ENCODE data around the gene MMP10. TPM values are rescaled to one million over a fixed set of nuclear protein-coding genes. Genes with fewer than 3 reads are reported as not detected.

MMP10 gene
- total and polyA plus RNA-seq, 2 of the 8 experiments (the other 6 are each of a cell fraction or from before 2014, with no cell fraction given), result 0.03 to 0.17 TPM

DNA sequence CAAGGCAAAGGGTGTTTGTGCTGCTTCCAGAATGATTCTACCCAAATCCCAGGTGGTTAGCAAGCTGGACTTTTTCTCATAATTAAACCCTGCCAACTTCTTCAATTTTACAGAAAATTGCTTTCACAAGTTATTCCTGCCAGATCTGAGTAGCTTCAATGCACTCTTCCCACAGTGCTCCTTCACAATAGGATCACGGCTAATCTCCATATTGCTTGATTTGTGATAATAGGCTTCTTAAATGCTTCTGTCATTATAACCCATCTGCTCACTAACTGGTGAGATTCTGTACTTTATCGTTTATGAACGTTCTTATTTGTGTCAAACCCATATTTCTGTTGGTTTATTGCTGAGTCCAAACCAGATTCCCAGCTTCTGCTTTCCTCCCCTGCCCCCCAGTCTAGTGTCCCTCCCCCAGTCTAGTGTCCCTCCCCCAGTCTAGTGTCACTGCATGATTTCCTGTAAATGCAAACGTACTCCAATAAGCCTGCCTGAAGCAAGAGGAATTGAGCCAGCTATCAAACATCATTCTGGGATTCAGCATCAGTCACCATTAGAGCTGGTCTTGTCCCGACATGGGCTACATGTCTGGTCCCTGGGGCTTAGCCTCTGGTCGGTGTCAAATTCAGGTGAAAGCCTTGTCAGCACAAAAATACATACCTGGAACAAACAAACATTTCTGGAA, 49.0 kb upstream of the MMP10 start:
- Histone ChIP-seq H4K5ac (ENCODE audit: insufficient read length, low read depth, low read length) (no peak overlapping the region), H3K9ac (replicated peaks in 1 of 4; ENCODE audit: extremely low read depth in 1 of 4, low read depth in 3 of 4, low read length in 3 of 4) (no peak overlapping the region), H3K4me3 (ENCODE audit: extremely low read depth in 1 of 4, insufficient read depth in 2 of 4, low read depth in 3 of 4, low read length in 4 of 4) (no peak overlapping the region), H2AFZ (ENCODE audit: low read length) (no peak overlapping the region), H2BK20ac (ENCODE audit: low read length) (no peak overlapping the region), H3K18ac (ENCODE audit: extremely low read depth, low read length) (no peak overlapping the region), H3K27ac (ENCODE audit: low read depth, low read length) (no peak overlapping the region), H3K23ac (ENCODE audit: insufficient read length) (no peak overlapping the region), H3K36me3 (ENCODE audit: control insufficient read depth in 2 of 4, insufficient read depth in 4 of 4, low read length in 3 of 4) (no peaks in the 10 kb centered on the region), H2BK12ac (ENCODE audit: low read depth, low read length) (no peak overlapping the region), H2BK5ac (ENCODE audit: low read depth, low read length) (no peak overlapping the region), H3K56ac (replicated peaks; ENCODE audit: insufficient read length, low read depth, low read length) (no peak overlapping the region), H3K27me3 (replicated peaks in 1 of 4; ENCODE audit: control insufficient read depth in 3 of 4, extremely low read depth in 1 of 4, insufficient read depth in 3 of 4, low read length in 3 of 4) (no peaks in the 10 kb centered on the region; a peak in 2 of 7 replicates), H4K8ac (ENCODE audit: extremely low read depth, insufficient read depth, low read length) (no peak overlapping the region), H3K4me1 (replicated peaks in 1 of 4; ENCODE audit: control insufficient read depth in 3 of 4, insufficient read depth in 4 of 4, low read length in 3 of 4) (no peaks in the 10 kb centered on the region), H3K23me2 (ENCODE audit: low read depth, low read length) (no peaks in the 10 kb centered on the region), H3K4me2 (ENCODE audit: insufficient read depth in 1 of 2, low read depth in 2 of 2, low read length in 2 of 2) (no peak overlapping the region), H2AK5ac (ENCODE audit: low read depth, low read length) (no peak overlapping the region), H3K79me2 (ENCODE audit: control insufficient read depth in 1 of 2, insufficient read depth in 2 of 2, low read length in 2 of 2) (no peaks in the 10 kb centered on the region), H3K14ac (ENCODE audit: insufficient read length) (no peak overlapping the region), H3K4ac (replicated peaks; ENCODE audit: insufficient read length, low read depth, low read length) (no peak overlapping the region), H3K79me1 (ENCODE audit: low read depth, low read length) (no peaks in the 10 kb centered on the region), H3K9me3 (ENCODE audit: insufficient read depth in 2 of 2, low read depth in 1 of 2, low read length in 1 of 2) (peaks cover 0 to 6% of the 10 kb centered on the region in 2 experiments; a peak in 1 of 4 replicates), H4K20me1 (replicated peaks in 1 of 2; ENCODE audit: control insufficient read depth in 1 of 2, insufficient read depth in 2 of 2, low read length in 2 of 2) (no peaks in the 10 kb centered on the region), H4K91ac (replicated peaks; ENCODE audit: insufficient read length, low read length) (no peak overlapping the region), H2BK120ac (replicated peaks; ENCODE audit: low read depth, low read length) (no peak overlapping the region), H2BK15ac (ENCODE audit: low read length) (no peak overlapping the region)
- FAIRE-seq, result peak; percentile 24
- no peak for DNase-seq (ENCODE audit: low read depth in 1 of 2, low spot score in 2 of 2)
- CTCF ChIA-PET (ENCODE audit: partially characterized antibody), result interaction anchor here (0.7 to 2.5 kb wide), 10 partner anchors 16 to 222 kb away, joined by 3 to 9 read pairs (median 3); partner anchors contain the start of gene MMP1
- 81% methylated on average over 6 of the region's 6 CpGs; no CpG with 5 or more reads in 1 of the 2 experiments for WGBS, 2 experiments (ENCODE audit: extremely low coverage in 1 of 2, insufficient coverage in 1 of 2, insufficient read length in 1 of 2, insufficient replicate concordance in 2 of 2, low coverage in 1 of 2, low lambda C conversion rate in 2 of 2, missing lambda C conversion rate in 1 of 2)
- POLR2A ChIA-PET (ENCODE audit: partially characterized antibody), result no interaction called here
- TF ChIP-seq SP4 (IDR thresholded peaks at IDR 0.05; ENCODE audit: low read length) (no peak), SAP30 (IDR thresholded peaks at IDR 0.05; ENCODE audit: insufficient read depth, insufficient replicate concordance, low read length) (no peak), CEBPB (IDR thresholded peaks at IDR 0.05; ENCODE audit: low read depth, low read length) (no peak), RAD21 (IDR thresholded peaks at IDR 0.05 in 1 of 2, conservative IDR thresholded peaks at IDR 0.05 in 1 of 2; ENCODE audit: low read depth in 2 of 2, low read length in 2 of 2) (no peak), SP2 (IDR thresholded peaks at IDR 0.05; ENCODE audit: low read length) (no peak), CHD1 (IDR thresholded peaks at IDR 0.05; ENCODE audit: low read depth, low read length) (no peak), EGR1 (IDR thresholded peaks at IDR 0.05; ENCODE audit: borderline replicate concordance, low read depth, low read length) (no peak), PHF8 (conservative IDR thresholded peaks at IDR 0.05; ENCODE audit: low read depth, low read length) (no peak)
- TF ChIP-seq, protein P1, sequence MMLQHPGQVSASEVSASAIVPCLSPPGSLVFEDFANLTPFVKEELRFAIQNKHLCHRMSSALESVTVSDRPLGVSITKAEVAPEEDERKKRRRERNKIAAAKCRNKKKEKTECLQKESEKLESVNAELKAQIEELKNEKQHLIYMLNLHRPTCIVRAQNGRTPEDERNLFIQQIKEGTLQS (IDR thresholded peaks at IDR 0.05; ENCODE audit: insufficient read depth, low read depth, low read length), result no peak
